HepG2 (cell line): ENCODE measurements around the gene GRB2. TPM values are rescaled to one million over a fixed set of nuclear protein-coding genes. Genes with fewer than 3 reads are reported as not detected.

Experiments used
- GLI4 ChIP-seq: sonication (generic); formaldehyde crosslinking; IDR thresholded peaks from 2 replicates; pipeline ENCODE4 v1.5.1; 2020; ENCODE audit warnings: missing genetic modification reagents, mild to moderate bottlenecking, moderate library complexity, borderline replicate concordance
- JUNB ChIP-seq: sonication (generic); formaldehyde crosslinking; IDR thresholded peaks from 2 replicates; pipeline ENCODE4 v1.8.0; 2022; ENCODE audit warnings: missing genetic modification reagents, mild to moderate bottlenecking, borderline replicate concordance
- MBD4 ChIP-seq: IDR thresholded peaks from 2 replicates; pipeline ENCODE4 v1.6.1; 2012; ENCODE audit warnings: low read length, inconsistent platforms, borderline replicate concordance
- MTF1 ChIP-seq: sonication (generic); formaldehyde crosslinking; IDR thresholded peaks from 2 replicates; pipeline ENCODE4 v1.5.0; 2020; ENCODE audit warnings: missing genetic modification reagents
- NFATC3 ChIP-seq: sonication (generic); formaldehyde crosslinking; IDR thresholded peaks from 2 replicates; pipeline ENCODE4 v1.5.1; 2020; ENCODE audit warnings: mild to moderate bottlenecking, missing genetic modification reagents
- TBX2 ChIP-seq: sonication (generic); formaldehyde crosslinking; IDR thresholded peaks from 2 replicates; pipeline ENCODE4 v1.5.0; 2020; ENCODE audit warnings: missing genetic modification reagents, mild to moderate bottlenecking, borderline replicate concordance
- ZBTB8A ChIP-seq: sonication (generic); formaldehyde crosslinking; IDR thresholded peaks from 2 replicates; pipeline ENCODE4 v1.4.0; 2020; ENCODE audit warnings: mild to moderate bottlenecking, low read depth, missing genetic modification reagents, borderline replicate concordance
- ZKSCAN8 ChIP-seq: IDR thresholded peaks from 2 replicates; pipeline ENCODE4 v1.6.1; 2016; ENCODE audit warnings: borderline replicate concordance, missing genetic modification reagents, missing compliant biosample characterization
- ZNF160 ChIP-seq: sonication (generic); formaldehyde crosslinking; IDR thresholded peaks from 2 replicates; pipeline ENCODE4 v1.8.0; 2022; ENCODE audit warnings: mild to moderate bottlenecking, inconsistent platforms, missing genetic modification reagents
- ZNF329 ChIP-seq: sonication (generic); formaldehyde crosslinking; IDR thresholded peaks from 2 replicates; pipeline ENCODE4 v1.9.0; 2021; ENCODE audit warnings: low read depth, mild to moderate bottlenecking, missing genetic modification reagents
- ZNF343 ChIP-seq: sonication (generic); formaldehyde crosslinking; IDR thresholded peaks from 2 replicates; pipeline ENCODE4 v1.4.0; 2020; ENCODE audit warnings: mild to moderate bottlenecking, missing genetic modification reagents
- polyA plus RNA-seq, 8 experiments: library from polyadenylated mRNA; depleted of rRNA in 3 of 8; stranded (reverse) in 7 of 8; unstranded in 1 of 8; fragments of >200 nt; fragmentation: Illumina TruSeq in 4 of 8; extraction: Trizol in 4 of 8; gene quantifications; 2 replicates each; pipeline versions ENCODE4 v1.2.1 to v1.2.3, GENCODE V29; 2011 to 2016; ENCODE audit warnings: low read depth in 4 of 8, missing spikeins in 1 of 8, mixed read lengths in 1 of 8; ENCODE audit not compliant: insufficient read depth in 1 of 8
- total RNA-seq, 5 experiments: library from RNA; depleted of rRNA; stranded (reverse); fragments of >200 nt; fragmentation: Illumina TruSeq; extraction: Trizol; gene quantifications; 2 replicates each; pipeline ENCODE4 v1.2.3, GENCODE V29; 2016; ENCODE audit warnings: low read depth in 1 of 5
- TF ChIP-seq, protein P1 (sequence below), 2 experiments: IDR thresholded peaks; 2 replicates each; pipeline ENCODE4 v1.6.1; 2011 to 2012; ENCODE audit warnings: low read length in 2 of 2, borderline replicate concordance in 1 of 2, low read depth in 1 of 2, mild to moderate bottlenecking in 1 of 2, moderate library complexity in 1 of 2
- TF ChIP-seq, protein P2 (sequence below): sonication (generic); formaldehyde crosslinking; IDR thresholded peaks from 2 replicates; pipeline ENCODE4 v1.4.0; 2020; ENCODE audit warnings: missing genetic modification reagents
- TF ChIP-seq, protein P3 (sequence below): sonication (generic); formaldehyde crosslinking; IDR thresholded peaks from 2 replicates; pipeline ENCODE4 v1.4.0; 2020; ENCODE audit warnings: low read depth, mild to moderate bottlenecking, missing genetic modification reagents
- TF ChIP-seq, protein P4 (sequence below): sonication (generic); formaldehyde crosslinking; IDR thresholded peaks from 2 replicates; pipeline ENCODE4 v1.4.0; 2020; ENCODE audit warnings: missing genetic modification reagents, borderline replicate concordance

GRB2 gene
- total and polyA plus RNA-seq, 2 of the 13 experiments (the other 11 are each of a cell fraction or from before 2014, with no cell fraction given): 84.6 to 92.3 TPM

DNA sequence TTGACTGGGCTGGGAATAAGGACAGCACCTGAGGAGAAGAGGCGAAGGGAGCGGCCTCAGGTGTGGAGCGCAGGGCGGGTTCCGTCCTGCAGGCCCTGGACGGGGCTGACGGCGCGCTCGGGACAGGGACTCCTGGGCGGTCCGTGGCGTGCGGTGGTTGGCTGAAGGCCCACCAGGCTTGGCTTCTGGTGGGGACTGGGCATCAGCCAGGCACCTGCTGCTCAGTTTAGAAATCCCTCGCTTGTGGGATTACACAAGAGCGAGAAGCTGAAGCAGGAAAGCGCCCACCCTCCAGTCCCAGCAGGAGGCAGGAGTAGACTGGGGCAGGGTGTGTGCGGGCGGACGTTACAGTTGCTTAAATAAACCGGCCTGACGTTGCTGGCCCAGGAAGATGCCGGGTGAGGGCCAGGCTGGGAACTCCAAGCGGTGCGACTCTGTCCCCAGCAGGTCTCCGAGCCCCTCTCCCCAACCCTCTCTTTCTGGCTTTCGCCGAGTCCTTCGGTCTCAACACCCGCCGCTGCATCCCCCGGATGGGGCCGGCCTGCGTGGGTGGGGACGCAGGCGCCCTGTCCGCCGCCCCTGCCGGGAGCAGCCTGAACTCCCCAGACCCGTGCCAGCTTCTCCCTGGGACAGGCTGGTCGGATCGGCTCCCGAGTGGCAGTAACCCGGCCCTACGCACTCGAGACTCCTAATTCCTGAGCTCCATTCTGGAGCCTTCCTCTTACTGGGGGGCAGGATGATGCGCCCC lies 135.1 kb downstream of the GRB2 start (continued):
- TF ChIP-seq, protein P1, sequence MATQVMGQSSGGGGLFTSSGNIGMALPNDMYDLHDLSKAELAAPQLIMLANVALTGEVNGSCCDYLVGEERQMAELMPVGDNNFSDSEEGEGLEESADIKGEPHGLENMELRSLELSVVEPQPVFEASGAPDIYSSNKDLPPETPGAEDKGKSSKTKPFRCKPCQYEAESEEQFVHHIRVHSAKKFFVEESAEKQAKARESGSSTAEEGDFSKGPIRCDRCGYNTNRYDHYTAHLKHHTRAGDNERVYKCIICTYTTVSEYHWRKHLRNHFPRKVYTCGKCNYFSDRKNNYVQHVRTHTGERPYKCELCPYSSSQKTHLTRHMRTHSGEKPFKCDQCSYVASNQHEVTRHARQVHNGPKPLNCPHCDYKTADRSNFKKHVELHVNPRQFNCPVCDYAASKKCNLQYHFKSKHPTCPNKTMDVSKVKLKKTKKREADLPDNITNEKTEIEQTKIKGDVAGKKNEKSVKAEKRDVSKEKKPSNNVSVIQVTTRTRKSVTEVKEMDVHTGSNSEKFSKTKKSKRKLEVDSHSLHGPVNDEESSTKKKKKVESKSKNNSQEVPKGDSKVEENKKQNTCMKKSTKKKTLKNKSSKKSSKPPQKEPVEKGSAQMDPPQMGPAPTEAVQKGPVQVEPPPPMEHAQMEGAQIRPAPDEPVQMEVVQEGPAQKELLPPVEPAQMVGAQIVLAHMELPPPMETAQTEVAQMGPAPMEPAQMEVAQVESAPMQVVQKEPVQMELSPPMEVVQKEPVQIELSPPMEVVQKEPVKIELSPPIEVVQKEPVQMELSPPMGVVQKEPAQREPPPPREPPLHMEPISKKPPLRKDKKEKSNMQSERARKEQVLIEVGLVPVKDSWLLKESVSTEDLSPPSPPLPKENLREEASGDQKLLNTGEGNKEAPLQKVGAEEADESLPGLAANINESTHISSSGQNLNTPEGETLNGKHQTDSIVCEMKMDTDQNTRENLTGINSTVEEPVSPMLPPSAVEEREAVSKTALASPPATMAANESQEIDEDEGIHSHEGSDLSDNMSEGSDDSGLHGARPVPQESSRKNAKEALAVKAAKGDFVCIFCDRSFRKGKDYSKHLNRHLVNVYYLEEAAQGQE (IDR thresholded peaks at IDR 0.05; ENCODE audit: borderline replicate concordance in 1 of 2, low read depth in 1 of 2, low read length in 2 of 2): no peak
- TF ChIP-seq, protein P2, sequence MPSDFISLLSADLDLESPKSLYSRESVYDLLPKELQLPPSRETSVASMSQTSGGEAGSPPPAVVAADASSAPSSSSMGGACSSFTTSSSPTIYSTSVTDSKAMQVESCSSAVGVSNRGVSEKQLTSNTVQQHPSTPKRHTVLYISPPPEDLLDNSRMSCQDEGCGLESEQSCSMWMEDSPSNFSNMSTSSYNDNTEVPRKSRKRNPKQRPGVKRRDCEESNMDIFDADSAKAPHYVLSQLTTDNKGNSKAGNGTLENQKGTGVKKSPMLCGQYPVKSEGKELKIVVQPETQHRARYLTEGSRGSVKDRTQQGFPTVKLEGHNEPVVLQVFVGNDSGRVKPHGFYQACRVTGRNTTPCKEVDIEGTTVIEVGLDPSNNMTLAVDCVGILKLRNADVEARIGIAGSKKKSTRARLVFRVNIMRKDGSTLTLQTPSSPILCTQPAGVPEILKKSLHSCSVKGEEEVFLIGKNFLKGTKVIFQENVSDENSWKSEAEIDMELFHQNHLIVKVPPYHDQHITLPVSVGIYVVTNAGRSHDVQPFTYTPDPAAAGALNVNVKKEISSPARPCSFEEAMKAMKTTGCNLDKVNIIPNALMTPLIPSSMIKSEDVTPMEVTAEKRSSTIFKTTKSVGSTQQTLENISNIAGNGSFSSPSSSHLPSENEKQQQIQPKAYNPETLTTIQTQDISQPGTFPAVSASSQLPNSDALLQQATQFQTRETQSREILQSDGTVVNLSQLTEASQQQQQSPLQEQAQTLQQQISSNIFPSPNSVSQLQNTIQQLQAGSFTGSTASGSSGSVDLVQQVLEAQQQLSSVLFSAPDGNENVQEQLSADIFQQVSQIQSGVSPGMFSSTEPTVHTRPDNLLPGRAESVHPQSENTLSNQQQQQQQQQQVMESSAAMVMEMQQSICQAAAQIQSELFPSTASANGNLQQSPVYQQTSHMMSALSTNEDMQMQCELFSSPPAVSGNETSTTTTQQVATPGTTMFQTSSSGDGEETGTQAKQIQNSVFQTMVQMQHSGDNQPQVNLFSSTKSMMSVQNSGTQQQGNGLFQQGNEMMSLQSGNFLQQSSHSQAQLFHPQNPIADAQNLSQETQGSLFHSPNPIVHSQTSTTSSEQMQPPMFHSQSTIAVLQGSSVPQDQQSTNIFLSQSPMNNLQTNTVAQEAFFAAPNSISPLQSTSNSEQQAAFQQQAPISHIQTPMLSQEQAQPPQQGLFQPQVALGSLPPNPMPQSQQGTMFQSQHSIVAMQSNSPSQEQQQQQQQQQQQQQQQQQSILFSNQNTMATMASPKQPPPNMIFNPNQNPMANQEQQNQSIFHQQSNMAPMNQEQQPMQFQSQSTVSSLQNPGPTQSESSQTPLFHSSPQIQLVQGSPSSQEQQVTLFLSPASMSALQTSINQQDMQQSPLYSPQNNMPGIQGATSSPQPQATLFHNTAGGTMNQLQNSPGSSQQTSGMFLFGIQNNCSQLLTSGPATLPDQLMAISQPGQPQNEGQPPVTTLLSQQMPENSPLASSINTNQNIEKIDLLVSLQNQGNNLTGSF (CRISPR knock-in tag): no peak
- TF ChIP-seq, protein P3, sequence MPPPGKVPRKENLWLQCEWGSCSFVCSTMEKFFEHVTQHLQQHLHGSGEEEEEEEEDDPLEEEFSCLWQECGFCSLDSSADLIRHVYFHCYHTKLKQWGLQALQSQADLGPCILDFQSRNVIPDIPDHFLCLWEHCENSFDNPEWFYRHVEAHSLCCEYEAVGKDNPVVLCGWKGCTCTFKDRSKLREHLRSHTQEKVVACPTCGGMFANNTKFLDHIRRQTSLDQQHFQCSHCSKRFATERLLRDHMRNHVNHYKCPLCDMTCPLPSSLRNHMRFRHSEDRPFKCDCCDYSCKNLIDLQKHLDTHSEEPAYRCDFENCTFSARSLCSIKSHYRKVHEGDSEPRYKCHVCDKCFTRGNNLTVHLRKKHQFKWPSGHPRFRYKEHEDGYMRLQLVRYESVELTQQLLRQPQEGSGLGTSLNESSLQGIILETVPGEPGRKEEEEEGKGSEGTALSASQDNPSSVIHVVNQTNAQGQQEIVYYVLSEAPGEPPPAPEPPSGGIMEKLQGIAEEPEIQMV (CRISPR knock-in tag): peak; percentile 96
- TF ChIP-seq JUNB (CRISPR knock-in tag): no peak
- TF ChIP-seq ZNF329 (CRISPR knock-in tag): peak; percentile 34; the same call in 1 of the 2 replicates
- no peak for TF ChIP-seq ZNF160 (CRISPR knock-in tag)
- TF ChIP-seq ZKSCAN8 (CRISPR knock-in tag): no peak
- no peak for TF ChIP-seq ZBTB8A (CRISPR knock-in tag)
- TF ChIP-seq, protein P4, sequence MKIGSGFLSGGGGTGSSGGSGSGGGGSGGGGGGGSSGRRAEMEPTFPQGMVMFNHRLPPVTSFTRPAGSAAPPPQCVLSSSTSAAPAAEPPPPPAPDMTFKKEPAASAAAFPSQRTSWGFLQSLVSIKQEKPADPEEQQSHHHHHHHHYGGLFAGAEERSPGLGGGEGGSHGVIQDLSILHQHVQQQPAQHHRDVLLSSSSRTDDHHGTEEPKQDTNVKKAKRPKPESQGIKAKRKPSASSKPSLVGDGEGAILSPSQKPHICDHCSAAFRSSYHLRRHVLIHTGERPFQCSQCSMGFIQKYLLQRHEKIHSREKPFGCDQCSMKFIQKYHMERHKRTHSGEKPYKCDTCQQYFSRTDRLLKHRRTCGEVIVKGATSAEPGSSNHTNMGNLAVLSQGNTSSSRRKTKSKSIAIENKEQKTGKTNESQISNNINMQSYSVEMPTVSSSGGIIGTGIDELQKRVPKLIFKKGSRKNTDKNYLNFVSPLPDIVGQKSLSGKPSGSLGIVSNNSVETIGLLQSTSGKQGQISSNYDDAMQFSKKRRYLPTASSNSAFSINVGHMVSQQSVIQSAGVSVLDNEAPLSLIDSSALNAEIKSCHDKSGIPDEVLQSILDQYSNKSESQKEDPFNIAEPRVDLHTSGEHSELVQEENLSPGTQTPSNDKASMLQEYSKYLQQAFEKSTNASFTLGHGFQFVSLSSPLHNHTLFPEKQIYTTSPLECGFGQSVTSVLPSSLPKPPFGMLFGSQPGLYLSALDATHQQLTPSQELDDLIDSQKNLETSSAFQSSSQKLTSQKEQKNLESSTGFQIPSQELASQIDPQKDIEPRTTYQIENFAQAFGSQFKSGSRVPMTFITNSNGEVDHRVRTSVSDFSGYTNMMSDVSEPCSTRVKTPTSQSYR: no peak; the same call in 1 of the 2 replicates
- TF ChIP-seq TBX2 (CRISPR knock-in tag): peak; percentile 68; the same call in 1 of the 2 replicates
- no peak for TF ChIP-seq ZNF343 (CRISPR knock-in tag)
- no peak for TF ChIP-seq MTF1 (CRISPR knock-in tag)
- no peak for TF ChIP-seq MBD4
- TF ChIP-seq NFATC3 (CRISPR knock-in tag): no peak
- no peak for TF ChIP-seq GLI4 (CRISPR knock-in tag)
